ENCODE data around the gene SPAST. TPM values are rescaled to one million over a fixed set of nuclear protein-coding genes. Genes with fewer than 3 reads are reported as not detected.

SPAST gene
- total and polyA plus RNA-seq, 2 of the 13 experiments (the other 11 are each of a cell fraction or from before 2014, with no cell fraction given): 11.5 to 40.4 TPM

DNA sequence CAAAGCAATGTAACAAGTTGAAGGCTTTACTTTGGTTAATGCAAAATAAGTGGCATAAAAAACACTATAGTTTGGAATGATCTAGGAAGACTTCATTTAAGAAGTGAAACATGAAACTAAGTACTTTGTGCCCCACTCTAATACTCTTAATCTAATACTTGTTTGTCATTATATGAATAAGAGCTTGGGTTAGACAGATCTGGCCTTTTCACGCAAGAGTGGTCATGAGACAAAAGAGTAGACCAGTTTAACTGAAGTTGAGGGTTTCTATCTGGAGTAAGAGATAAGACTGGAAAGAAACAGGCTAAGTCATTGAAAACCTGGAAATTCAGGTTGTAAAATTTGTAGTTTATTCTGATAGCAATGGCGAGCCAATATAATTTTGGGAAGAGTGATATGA lies 105.2 kb downstream of the SPAST start:
- DNase-seq (ENCODE audit: low spot score) (no peak), FAIRE-seq (no peak), ATAC-seq (no peak)
- Histone ChIP-seq H3K9me3 (ENCODE audit: low read length) (no peaks in the 10 kb centered on the region), H4K20me1 (ENCODE audit: insufficient read depth, low read length) (no peaks in the 10 kb centered on the region), H3K4me1 (ENCODE audit: insufficient read depth, low read length) (peaks cover 22% of the 10 kb centered on the region), H2AFZ (ENCODE audit: low read length) (no peak overlapping the region), H3K4me2 (ENCODE audit: low read depth, low read length) (no peak overlapping the region), H3K27me3 (ENCODE audit: control insufficient read depth in 1 of 2, insufficient read depth in 2 of 2, low read length in 2 of 2) (no peaks in the 10 kb centered on the region), H3K36me3 (replicated peaks in 1 of 2; ENCODE audit: control insufficient read depth in 1 of 2, insufficient read depth in 2 of 2, low read length in 2 of 2) (peaks cover 3 to 16% of the 10 kb centered on the region in 2 experiments; a peak in 4 of 5 replicates), H3K4me3 (replicated peaks in 1 of 3; ENCODE audit: insufficient read depth in 1 of 3, low read depth in 2 of 3, low read length in 3 of 3) (no peak overlapping the region), H3K9ac (ENCODE audit: insufficient read depth, low read depth, low read length) (no peak overlapping the region), H3K79me2 (ENCODE audit: insufficient read depth, low read length) (peaks cover 34% of the 10 kb centered on the region), H3K27ac (ENCODE audit: extremely low read length, insufficient read depth, low read length) (no peak overlapping the region)
- TF ChIP-seq, protein P1, sequence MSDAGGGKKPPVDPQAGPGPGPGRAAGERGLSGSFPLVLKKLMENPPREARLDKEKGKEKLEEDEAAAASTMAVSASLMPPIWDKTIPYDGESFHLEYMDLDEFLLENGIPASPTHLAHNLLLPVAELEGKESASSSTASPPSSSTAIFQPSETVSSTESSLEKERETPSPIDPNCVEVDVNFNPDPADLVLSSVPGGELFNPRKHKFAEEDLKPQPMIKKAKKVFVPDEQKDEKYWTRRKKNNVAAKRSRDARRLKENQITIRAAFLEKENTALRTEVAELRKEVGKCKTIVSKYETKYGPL (CRISPR knock-in tag; IDR thresholded peaks at IDR 0.05): no peak
- TF ChIP-seq ZNF30 (CRISPR knock-in tag; IDR thresholded peaks at IDR 0.05) (no peak), CCAR2 (optimal IDR thresholded peaks at IDR 0.05; ENCODE audit: low read depth, low read length) (no peak), MTA1 (CRISPR knock-in tag; IDR thresholded peaks at IDR 0.05; ENCODE audit: borderline replicate concordance) (no peak), SOX6 (IDR thresholded peaks at IDR 0.05) (no peak), SOX6 (CRISPR knock-in tag; IDR thresholded peaks at IDR 0.05) (no peak), ZNF609 (CRISPR knock-in tag; IDR thresholded peaks at IDR 0.05; ENCODE audit: borderline replicate concordance) (no peak), SATB2 (CRISPR knock-in tag; IDR thresholded peaks at IDR 0.05) (no peak), PRDM15 (CRISPR knock-in tag; IDR thresholded peaks at IDR 0.05) (no peak)
- TF ChIP-seq, protein P2, sequence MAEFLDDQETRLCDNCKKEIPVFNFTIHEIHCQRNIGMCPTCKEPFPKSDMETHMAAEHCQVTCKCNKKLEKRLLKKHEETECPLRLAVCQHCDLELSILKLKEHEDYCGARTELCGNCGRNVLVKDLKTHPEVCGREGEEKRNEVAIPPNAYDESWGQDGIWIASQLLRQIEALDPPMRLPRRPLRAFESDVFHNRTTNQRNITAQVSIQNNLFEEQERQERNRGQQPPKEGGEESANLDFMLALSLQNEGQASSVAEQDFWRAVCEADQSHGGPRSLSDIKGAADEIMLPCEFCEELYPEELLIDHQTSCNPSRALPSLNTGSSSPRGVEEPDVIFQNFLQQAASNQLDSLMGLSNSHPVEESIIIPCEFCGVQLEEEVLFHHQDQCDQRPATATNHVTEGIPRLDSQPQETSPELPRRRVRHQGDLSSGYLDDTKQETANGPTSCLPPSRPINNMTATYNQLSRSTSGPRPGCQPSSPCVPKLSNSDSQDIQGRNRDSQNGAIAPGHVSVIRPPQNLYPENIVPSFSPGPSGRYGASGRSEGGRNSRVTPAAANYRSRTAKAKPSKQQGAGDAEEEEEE (CRISPR knock-in tag; IDR thresholded peaks at IDR 0.05; ENCODE audit: borderline replicate concordance): no peak
- TF ChIP-seq, protein P3, sequence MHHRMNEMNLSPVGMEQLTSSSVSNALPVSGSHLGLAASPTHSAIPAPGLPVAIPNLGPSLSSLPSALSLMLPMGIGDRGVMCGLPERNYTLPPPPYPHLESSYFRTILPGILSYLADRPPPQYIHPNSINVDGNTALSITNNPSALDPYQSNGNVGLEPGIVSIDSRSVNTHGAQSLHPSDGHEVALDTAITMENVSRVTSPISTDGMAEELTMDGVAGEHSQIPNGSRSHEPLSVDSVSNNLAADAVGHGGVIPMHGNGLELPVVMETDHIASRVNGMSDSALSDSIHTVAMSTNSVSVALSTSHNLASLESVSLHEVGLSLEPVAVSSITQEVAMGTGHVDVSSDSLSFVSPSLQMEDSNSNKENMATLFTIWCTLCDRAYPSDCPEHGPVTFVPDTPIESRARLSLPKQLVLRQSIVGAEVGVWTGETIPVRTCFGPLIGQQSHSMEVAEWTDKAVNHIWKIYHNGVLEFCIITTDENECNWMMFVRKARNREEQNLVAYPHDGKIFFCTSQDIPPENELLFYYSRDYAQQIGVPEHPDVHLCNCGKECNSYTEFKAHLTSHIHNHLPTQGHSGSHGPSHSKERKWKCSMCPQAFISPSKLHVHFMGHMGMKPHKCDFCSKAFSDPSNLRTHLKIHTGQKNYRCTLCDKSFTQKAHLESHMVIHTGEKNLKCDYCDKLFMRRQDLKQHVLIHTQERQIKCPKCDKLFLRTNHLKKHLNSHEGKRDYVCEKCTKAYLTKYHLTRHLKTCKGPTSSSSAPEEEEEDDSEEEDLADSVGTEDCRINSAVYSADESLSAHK (CRISPR knock-in tag; IDR thresholded peaks at IDR 0.05; ENCODE audit: borderline replicate concordance): no peak
- intact Hi-C loops (cut with micrococcal nuclease; ENCODE audit: unreplicated experiment): no loop called here
- ChIA-PET CTCF (ENCODE audit: low intra/inter-chr PET ratio, low total read pairs) (no interaction called here), POLR2A (no interaction called here)
- in situ Hi-C loops (cut with HindIII; ENCODE audit: extremely low pct_ligation_motif_present, low pct_unique_long_range_greater_than_20kb): no loop called here
- BruUV-seq (replicated peaks): no TSS peak
- 49% methylated on average over 2 of the region's 2 CpGs for WGBS (ENCODE audit: low lambda C conversion rate)

Measured in HepG2 (cell line).